Smooth muscle cell (in vitro differentiated cells): ENCODE results near the gene LRP11. TPM values are rescaled to one million over a fixed set of nuclear protein-coding genes. Genes with fewer than 3 reads are reported as not detected.
"Not testable (repeated sequence)": the region's sequence is repeated elsewhere in the genome, so short reads cannot be mapped to it uniquely, and the experiment has no call there.

ENCODE experiments used
- DNase-seq: peaks from one replicate; lab custom pipeline; 2025; ENCODE audit not compliant: unreplicated experiment; lab: John Stamatoyannopoulos, UW
- H2AFZ ChIP-seq: fragments of 200-600 bp; sonication (generic); 2 replicates; pipeline ENCODE4 v1.6.0; 2016; ENCODE audit warnings: antibody characterized with exemption, low read depth, mild to moderate bottlenecking
- H3F3A ChIP-seq: fragments of 200-600 bp; sonication (generic); 2 replicates; pipeline ENCODE4 v1.6.0; 2017; ENCODE audit warnings: antibody characterized with exemption, low read depth
- H3K27ac ChIP-seq: fragments of 200-600 bp; sonication (generic); 2 replicates; pipeline ENCODE4 v1.5.1; 2016; ENCODE audit warnings: low read depth, mild to moderate bottlenecking
- H3K27me3 ChIP-seq: fragments of 200-600 bp; sonication (generic); 2 replicates; pipeline ENCODE4 v1.6.1; 2016; ENCODE audit warnings: low read depth, mild to moderate bottlenecking
- H3K36me3 ChIP-seq: fragments of 200-600 bp; sonication (generic); 2 replicates; pipeline ENCODE4 v1.5.1; 2016; ENCODE audit warnings: low read depth
- H3K4me1 ChIP-seq: fragments of 200-600 bp; sonication (generic); 2 replicates; pipeline ENCODE4 v1.5.1; 2016; ENCODE audit warnings: low read depth
- H3K4me2 ChIP-seq: fragments of 200-600 bp; sonication (generic); 2 replicates; pipeline ENCODE4 v1.6.0; 2016; ENCODE audit warnings: mild to moderate bottlenecking
- H3K4me3 ChIP-seq: fragments of 200-600 bp; sonication (generic); 2 replicates; pipeline ENCODE4 v1.5.1; 2016; ENCODE audit warnings: mild to moderate bottlenecking
- H3K79me2 ChIP-seq: fragments of 200-600 bp; sonication (generic); 2 replicates; pipeline ENCODE4 v1.6.0; 2016; ENCODE audit warnings: low read depth, mild to moderate bottlenecking
- H3K9ac ChIP-seq: fragments of 200-600 bp; sonication (generic); 2 replicates; pipeline ENCODE4 v1.6.0; 2016; ENCODE audit warnings: low read depth
- H3K9me3 ChIP-seq: fragments of 200-600 bp; sonication (generic); replicated peaks from 2 replicates; pipeline ENCODE4 v1.5.1; 2016; ENCODE audit warnings: low read depth
- H4K20me1 ChIP-seq: fragments of 200-600 bp; sonication (generic); 2 replicates; pipeline ENCODE4 v1.6.0; 2016; ENCODE audit warnings: low read depth
- WGBS: methylation state at CpG from one replicate; pipeline ENCODE4 v1.1.7; 2016; ENCODE audit warnings: low lambda C conversion rate; 5-methylcytosine and 5-hydroxymethylcytosine counted together
- polyA plus RNA-seq: library from polyadenylated mRNA; unstranded; fragments of >200 nt; fragmentation: Nextera tagmentation; extraction: Ambion mirVana; gene quantifications from 2 replicates; pipeline ENCODE4 v1.2.1, GENCODE V29; 2016
- total RNA-seq: library from RNA; depleted of rRNA; stranded (reverse); fragments of >200 nt; gene quantifications from 2 replicates; pipeline ENCODE4 v1.2.3, GENCODE V29; 2014
- TF ChIP-seq, protein P1 (sequence below): fragments of 200-600 bp; sonication (generic); IDR thresholded peaks from 2 replicates; pipeline ENCODE4 v1.5.1; 2017; ENCODE audit warnings: borderline replicate concordance, mild to moderate bottlenecking, antibody characterized with exemption; ENCODE audit not compliant: insufficient read depth, poor library complexity, severe bottlenecking

Gene LRP11, protein sequence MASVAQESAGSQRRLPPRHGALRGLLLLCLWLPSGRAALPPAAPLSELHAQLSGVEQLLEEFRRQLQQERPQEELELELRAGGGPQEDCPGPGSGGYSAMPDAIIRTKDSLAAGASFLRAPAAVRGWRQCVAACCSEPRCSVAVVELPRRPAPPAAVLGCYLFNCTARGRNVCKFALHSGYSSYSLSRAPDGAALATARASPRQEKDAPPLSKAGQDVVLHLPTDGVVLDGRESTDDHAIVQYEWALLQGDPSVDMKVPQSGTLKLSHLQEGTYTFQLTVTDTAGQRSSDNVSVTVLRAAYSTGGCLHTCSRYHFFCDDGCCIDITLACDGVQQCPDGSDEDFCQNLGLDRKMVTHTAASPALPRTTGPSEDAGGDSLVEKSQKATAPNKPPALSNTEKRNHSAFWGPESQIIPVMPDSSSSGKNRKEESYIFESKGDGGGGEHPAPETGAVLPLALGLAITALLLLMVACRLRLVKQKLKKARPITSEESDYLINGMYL
- total RNA-seq: 69.5 and 85.5 TPM in 2 replicates
- 62.0 and 75.3 TPM in 2 replicates for polyA plus RNA-seq

DNA sequence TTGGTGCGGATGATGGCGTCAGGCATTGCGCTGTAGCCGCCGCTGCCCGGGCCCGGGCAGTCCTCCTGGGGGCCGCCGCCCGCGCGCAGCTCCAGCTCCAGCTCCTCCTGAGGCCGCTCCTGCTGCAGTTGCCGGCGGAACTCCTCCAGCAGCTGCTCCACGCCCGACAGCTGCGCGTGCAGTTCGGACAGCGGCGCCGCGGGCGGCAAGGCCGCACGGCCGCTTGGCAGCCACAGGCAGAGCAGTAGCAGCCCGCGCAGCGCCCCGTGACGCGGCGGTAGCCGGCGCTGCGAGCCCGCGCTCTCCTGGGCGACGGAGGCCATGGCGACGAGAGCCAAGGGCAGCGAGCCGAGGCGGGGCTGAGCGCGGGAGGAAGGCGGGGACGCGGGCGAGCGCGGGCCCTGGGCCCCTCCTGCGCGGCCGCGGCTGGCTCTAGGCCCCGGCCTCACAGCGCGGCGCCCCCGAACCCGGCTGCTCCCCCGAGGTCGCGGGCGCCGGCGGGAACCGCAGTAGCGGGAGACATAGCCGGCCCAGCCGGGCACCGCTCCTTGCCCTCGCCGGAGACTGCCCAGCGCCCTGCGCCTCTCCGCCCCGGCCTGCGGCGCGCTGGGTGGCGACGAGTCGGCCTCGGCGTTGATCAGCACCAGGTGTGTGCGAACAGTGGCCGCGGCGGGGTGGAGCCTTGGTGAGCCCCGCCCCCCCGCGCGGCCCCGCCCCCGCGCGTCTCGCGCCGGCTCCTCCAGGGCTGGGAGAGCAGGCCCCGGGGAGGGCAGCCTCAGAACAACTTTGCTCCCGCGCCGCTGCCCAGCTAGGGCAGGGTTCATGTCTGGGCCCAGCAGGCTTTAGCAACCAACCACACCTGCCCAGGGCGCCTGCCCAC, at the start of gene LRP11:
LRP11 (minus strand) TSS at position 662 of the 880 bp plus-strand sequence; CDS start at position 323, 339 bp downstream.
- Histone ChIP-seq H3K4me2 (peak within 1 kb of the TSS; percentile 86), H3K4me3 (peak within 1 kb of the TSS; percentile 82), H3K36me3 (no peaks in the 10 kb centered on the region), H3K9ac (peak within 1 kb of the TSS; percentile 84), H3K9me3 (no peaks in the 10 kb centered on the region), H3K79me2 (peaks cover 34% of the 10 kb centered on the region), H3K27ac (peak within 1 kb of the TSS; percentile 87), H3K4me1 (peaks cover 15% of the 10 kb centered on the region), H4K20me1 (peaks cover 11% of the 10 kb centered on the region), H3K27me3 (no peaks in the 10 kb centered on the region), H3F3A (no peaks in the 10 kb centered on the region), H2AFZ (peak within 1 kb of the TSS; percentile 73)
- peak; percentile 69 for DNase-seq
- WGBS: 1% methylated on average over 73 of the region's 110 CpGs
- TF ChIP-seq, protein P1, sequence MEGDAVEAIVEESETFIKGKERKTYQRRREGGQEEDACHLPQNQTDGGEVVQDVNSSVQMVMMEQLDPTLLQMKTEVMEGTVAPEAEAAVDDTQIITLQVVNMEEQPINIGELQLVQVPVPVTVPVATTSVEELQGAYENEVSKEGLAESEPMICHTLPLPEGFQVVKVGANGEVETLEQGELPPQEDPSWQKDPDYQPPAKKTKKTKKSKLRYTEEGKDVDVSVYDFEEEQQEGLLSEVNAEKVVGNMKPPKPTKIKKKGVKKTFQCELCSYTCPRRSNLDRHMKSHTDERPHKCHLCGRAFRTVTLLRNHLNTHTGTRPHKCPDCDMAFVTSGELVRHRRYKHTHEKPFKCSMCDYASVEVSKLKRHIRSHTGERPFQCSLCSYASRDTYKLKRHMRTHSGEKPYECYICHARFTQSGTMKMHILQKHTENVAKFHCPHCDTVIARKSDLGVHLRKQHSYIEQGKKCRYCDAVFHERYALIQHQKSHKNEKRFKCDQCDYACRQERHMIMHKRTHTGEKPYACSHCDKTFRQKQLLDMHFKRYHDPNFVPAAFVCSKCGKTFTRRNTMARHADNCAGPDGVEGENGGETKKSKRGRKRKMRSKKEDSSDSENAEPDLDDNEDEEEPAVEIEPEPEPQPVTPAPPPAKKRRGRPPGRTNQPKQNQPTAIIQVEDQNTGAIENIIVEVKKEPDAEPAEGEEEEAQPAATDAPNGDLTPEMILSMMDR: no peak

DNA sequence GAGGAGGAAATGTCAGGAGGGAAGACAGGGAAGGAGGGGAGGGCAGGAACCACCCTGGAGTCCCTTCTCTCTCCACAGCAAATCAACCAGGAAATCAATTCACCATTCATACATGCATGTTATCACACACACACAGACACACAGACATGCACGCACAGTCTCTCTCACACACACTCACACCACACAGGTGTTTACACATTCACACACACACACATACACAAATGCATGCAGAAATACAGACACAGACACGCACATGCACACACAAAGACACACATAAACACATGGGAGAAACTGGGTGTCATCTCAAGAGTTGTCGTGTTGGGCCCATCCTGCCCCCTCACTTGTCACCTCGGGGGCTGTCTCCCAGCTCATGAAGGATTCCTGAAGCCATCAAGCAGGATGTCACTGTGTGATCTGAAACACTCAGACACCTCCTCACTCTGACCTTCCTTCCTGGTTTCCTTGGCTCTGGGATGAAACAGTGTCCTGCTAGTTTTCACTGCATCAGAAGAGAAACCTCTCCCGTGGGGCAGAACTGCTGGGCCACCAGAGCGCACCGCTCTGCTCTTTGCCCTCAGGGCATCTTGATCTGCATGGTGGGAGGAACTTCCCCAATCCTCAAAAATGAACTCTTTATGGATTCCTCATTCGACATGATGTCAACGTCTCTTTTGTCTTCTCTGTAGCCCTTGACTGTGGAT, 49.5 kb upstream of the LRP11 start:
- H3K79me2 ChIP-seq: no peaks in the 10 kb centered on the region
- H3K27me3 ChIP-seq: peaks cover 17% of the 10 kb centered on the region
- H3K4me1 ChIP-seq: no peaks in the 10 kb centered on the region
- no peak for DNase-seq
- H4K20me1 ChIP-seq: no peaks in the 10 kb centered on the region
- no peak overlapping the region for H3K27ac ChIP-seq
- H3F3A ChIP-seq: no peaks in the 10 kb centered on the region
- TF ChIP-seq, protein P1: no peak
- H3K36me3 ChIP-seq: no peaks in the 10 kb centered on the region
- no peak overlapping the region for H2AFZ ChIP-seq
- H3K9ac ChIP-seq: no peak overlapping the region
- no peaks in the 10 kb centered on the region for H3K9me3 ChIP-seq
- H3K4me2 ChIP-seq: no peak overlapping the region
- H3K4me3 ChIP-seq: no peak overlapping the region
- whole genome bisulfite sequencing: 75% methylated on average over 9 of the region's 9 CpGs

DNA sequence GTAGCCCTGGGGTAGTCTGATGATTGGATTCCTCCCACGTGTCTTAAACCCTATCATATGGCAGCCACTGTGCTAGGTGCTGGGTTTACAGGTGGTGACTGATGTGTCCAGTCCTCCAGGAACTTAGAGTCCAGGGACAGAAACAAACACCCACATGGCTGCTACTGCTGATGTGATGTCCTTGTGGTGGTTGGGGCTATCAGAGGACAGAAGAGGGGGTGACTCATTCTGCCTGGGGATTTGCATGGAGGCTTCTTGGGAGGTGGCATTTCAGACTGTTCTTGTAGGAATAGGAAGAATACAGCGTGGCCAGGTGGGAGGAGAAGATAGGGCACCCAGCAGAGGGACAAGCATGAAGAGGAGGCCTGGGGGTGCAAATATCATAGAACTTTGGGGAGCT, 48.9 kb upstream of the LRP11 start:
- H3K4me2 ChIP-seq: no peak overlapping the region
- no peaks in the 10 kb centered on the region for H3K79me2 ChIP-seq
- 50% methylated on average over 2 of the region's 2 CpGs for WGBS
- TF ChIP-seq, protein P1: no peak
- H3K27ac ChIP-seq: no peak overlapping the region
- no peaks in the 10 kb centered on the region for H3K9me3 ChIP-seq
- H4K20me1 ChIP-seq: no peaks in the 10 kb centered on the region
- H3F3A ChIP-seq: no peaks in the 10 kb centered on the region
- H2AFZ ChIP-seq: no peak overlapping the region
- no peak for DNase-seq
- H3K9ac ChIP-seq: no peak overlapping the region
- no peaks in the 10 kb centered on the region for H3K4me1 ChIP-seq
- peaks cover 11% of the 10 kb centered on the region for H3K27me3 ChIP-seq
- no peaks in the 10 kb centered on the region for H3K36me3 ChIP-seq
- no peak overlapping the region for H3K4me3 ChIP-seq

DNA sequence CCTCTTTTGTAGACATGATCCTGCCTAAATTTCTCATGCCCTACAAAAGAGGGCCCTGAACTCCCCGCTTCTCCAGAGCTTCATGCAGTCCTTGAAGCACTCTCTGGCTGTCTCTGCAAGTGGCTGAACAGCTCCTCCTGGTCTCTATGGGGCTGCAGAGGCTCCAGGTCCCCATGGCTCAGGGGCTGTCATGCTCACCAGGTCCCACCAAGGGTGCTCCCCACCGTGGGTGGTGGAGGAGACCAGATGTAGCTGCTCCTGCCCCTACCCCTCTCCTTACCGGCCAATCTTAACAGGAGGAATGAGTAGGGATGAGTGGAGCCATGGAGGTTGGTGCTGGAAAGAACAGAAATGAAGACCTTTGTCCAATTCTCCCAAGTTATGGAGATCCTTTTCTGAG, 48.5 kb upstream of the LRP11 start:
- peaks cover 10% of the 10 kb centered on the region for H3K27me3 ChIP-seq
- H2AFZ ChIP-seq, H4K20me1 ChIP-seq, H3K27ac ChIP-seq, H3K36me3 ChIP-seq, H3K4me2 ChIP-seq, H3K4me3 ChIP-seq, DNase-seq, H3K9ac ChIP-seq, H3K4me1 ChIP-seq, H3K9me3 ChIP-seq, H3K79me2 ChIP-seq, H3F3A ChIP-seq: not testable (repeated sequence)
- 52% methylated on average over 3 of the region's 3 CpGs for WGBS
